ENCODE data around the gene SGMS2. TPM values are rescaled to one million over a fixed set of nuclear protein-coding genes. Genes with fewer than 3 reads are reported as not detected.

The SGMS2 gene
- polyA plus RNA-seq, 3 donors = 20.8 to 32.7 (median 23.0) TPM

- Histone ChIP-seq H3K4me3 (replicated peaks in 1 of 3; ENCODE audit: low read depth in 2 of 3, low read length in 3 of 3) (no peak overlapping the region), H3K79me2 (ENCODE audit: insufficient read depth, low read length) (peaks cover 11% of the 10 kb centered on the region), H3K4me2 (replicated peaks; ENCODE audit: extremely low read depth, low read length, poor library complexity, severe bottlenecking) (no peak overlapping the region), H3K27ac (ENCODE audit: low read depth in 1 of 2, low read length in 2 of 2) (no peak overlapping the region), H3K27me3 (ENCODE audit: control insufficient read depth in 2 of 2, insufficient read depth in 2 of 2, low read length in 2 of 2) (no peaks in the 10 kb centered on the region), H3K9me3 (replicated peaks in 1 of 2; ENCODE audit: control insufficient read depth in 1 of 2, insufficient read depth in 1 of 2, low read length in 2 of 2) (peaks cover 0 to 20% of the 10 kb centered on the region in 2 donors), H3K36me3 (replicated peaks in 1 of 2; ENCODE audit: control insufficient read depth in 1 of 2, insufficient read depth in 2 of 2, low read length in 2 of 2) (peaks cover 0 to 36% of the 10 kb centered on the region in 2 donors), H3K4me1 (ENCODE audit: control insufficient read depth in 1 of 2, insufficient read depth in 2 of 2, low read length in 2 of 2) (peaks cover 0 to under 1% of the 10 kb centered on the region in 2 donors), H4K20me1 (ENCODE audit: insufficient read depth, low read length) (peaks cover 19% of the 10 kb centered on the region), H2AFZ (ENCODE audit: insufficient read depth, low read depth, low read length, poor library complexity, severe bottlenecking) (no peak overlapping the region), H3K9ac (ENCODE audit: insufficient read depth, low read length, poor library complexity, severe bottlenecking) (no peak overlapping the region)
- peaks cover 30 to 33% of the 10 kb centered on the region in 2 donors for H3K36me3 Mint-ChIP-seq
- TF ChIP-seq CTCF (IDR thresholded peaks at IDR 0.05) = no peak
- DNase-seq = no peak
- intact Hi-C loops (cut with micrococcal nuclease) = no loop called here
- H3K9me3 Mint-ChIP-seq = peaks cover 0 to 17% (median 5%) of the 10 kb centered on the region in 7 donors
- H3K4me1 Mint-ChIP-seq = peaks cover 4% of the 10 kb centered on the region
- peaks cover 0 to 2% (median 0%) of the 10 kb centered on the region in 3 donors for H3K27me3 Mint-ChIP-seq (ENCODE audit: low read depth in 3 of 3)
- H3K4me3 Mint-ChIP-seq = no peak overlapping the region
- no peak overlapping the region for H3K27ac Mint-ChIP-seq
Observed at GRCh38 chr4:107885865-107886264, 61.1 kb downstream of the SGMS2 start.

GRCh38 chr4:107888237-107888636 lies 63.5 kb downstream of the SGMS2 start:
- DNase-seq = no peak
- Histone ChIP-seq H3K79me2 (ENCODE audit: insufficient read depth, low read length) (peaks cover 11% of the 10 kb centered on the region), H3K4me3 (replicated peaks in 1 of 3; ENCODE audit: low read depth in 2 of 3, low read length in 3 of 3) (no peak overlapping the region), H2AFZ (ENCODE audit: insufficient read depth, low read depth, low read length, poor library complexity, severe bottlenecking) (no peak overlapping the region), H3K36me3 (replicated peaks in 1 of 2; ENCODE audit: control insufficient read depth in 1 of 2, insufficient read depth in 2 of 2, low read length in 2 of 2) (peaks cover 0 to 48% of the 10 kb centered on the region in 2 donors), H3K4me2 (replicated peaks; ENCODE audit: extremely low read depth, low read length, poor library complexity, severe bottlenecking) (no peak overlapping the region), H3K9me3 (replicated peaks in 1 of 2; ENCODE audit: control insufficient read depth in 1 of 2, insufficient read depth in 1 of 2, low read length in 2 of 2) (peaks cover 0 to 20% of the 10 kb centered on the region in 2 donors), H3K4me1 (ENCODE audit: control insufficient read depth in 1 of 2, insufficient read depth in 2 of 2, low read length in 2 of 2) (peaks cover 6% of the 10 kb centered on the region in 2 donors), H4K20me1 (ENCODE audit: insufficient read depth, low read length) (peaks cover 23% of the 10 kb centered on the region), H3K27ac (ENCODE audit: low read depth in 1 of 2, low read length in 2 of 2) (no peak overlapping the region), H3K9ac (ENCODE audit: insufficient read depth, low read length, poor library complexity, severe bottlenecking) (no peak overlapping the region), H3K27me3 (ENCODE audit: control insufficient read depth in 2 of 2, insufficient read depth in 2 of 2, low read length in 2 of 2) (no peaks in the 10 kb centered on the region)
- H3K27me3 Mint-ChIP-seq (ENCODE audit: low read depth in 3 of 3) = no peaks in the 10 kb centered on the region
- intact Hi-C loops (cut with micrococcal nuclease) = no loop called here
- no CpG with 5 or more reads among the region's 2 CpGs for WGBS (ENCODE audit: insufficient coverage)
- H3K9me3 Mint-ChIP-seq = peaks cover 0 to 17% (median 4%) of the 10 kb centered on the region in 7 donors
- no peak overlapping the region for H3K4me3 Mint-ChIP-seq
- peaks cover 17% of the 10 kb centered on the region for H3K4me1 Mint-ChIP-seq
- H3K27ac Mint-ChIP-seq = no peak overlapping the region
- peaks cover 24 to 38% of the 10 kb centered on the region in 2 donors for H3K36me3 Mint-ChIP-seq
- no peak for TF ChIP-seq CTCF (IDR thresholded peaks at IDR 0.05)

All from CD14-positive monocyte (primary cell).